Measurements from ENCODE around the gene APBB1IP. TPM values are rescaled to one million over a fixed set of nuclear protein-coding genes. Genes with fewer than 3 reads are reported as not detected.
"Not testable (repeated sequence)": the region's sequence is repeated elsewhere in the genome, so short reads cannot be mapped to it uniquely, and the experiment has no call there.

Gene APBB1IP
- total and polyA plus RNA-seq, 12 donors, result 0.60 to 16.1 (median 7.8) TPM

DNA sequence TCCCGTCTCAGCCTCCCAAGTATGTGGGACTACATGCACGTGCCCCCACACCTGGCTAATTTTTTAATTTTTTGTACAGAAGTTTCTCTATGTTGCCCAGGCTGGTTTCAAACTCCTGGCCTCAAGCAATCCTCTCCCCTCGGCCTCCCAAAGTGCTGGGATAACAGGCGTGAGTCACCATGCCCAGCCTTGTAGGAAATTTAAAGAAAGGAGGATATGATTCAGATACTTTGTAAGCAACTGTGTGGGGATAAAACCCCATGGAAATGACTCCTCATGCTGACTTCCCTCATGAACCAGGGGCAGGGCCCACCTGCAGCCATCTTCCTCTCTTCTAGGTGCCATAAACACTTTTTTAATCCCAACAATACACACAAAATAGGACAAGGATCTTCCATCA is 50.2 kb downstream of the APBB1IP start:
- 75 to 84% (median 82%) methylated on average over 4 of the region's 4 CpGs for WGBS, 4 donors
- TF ChIP-seq, protein P1, sequence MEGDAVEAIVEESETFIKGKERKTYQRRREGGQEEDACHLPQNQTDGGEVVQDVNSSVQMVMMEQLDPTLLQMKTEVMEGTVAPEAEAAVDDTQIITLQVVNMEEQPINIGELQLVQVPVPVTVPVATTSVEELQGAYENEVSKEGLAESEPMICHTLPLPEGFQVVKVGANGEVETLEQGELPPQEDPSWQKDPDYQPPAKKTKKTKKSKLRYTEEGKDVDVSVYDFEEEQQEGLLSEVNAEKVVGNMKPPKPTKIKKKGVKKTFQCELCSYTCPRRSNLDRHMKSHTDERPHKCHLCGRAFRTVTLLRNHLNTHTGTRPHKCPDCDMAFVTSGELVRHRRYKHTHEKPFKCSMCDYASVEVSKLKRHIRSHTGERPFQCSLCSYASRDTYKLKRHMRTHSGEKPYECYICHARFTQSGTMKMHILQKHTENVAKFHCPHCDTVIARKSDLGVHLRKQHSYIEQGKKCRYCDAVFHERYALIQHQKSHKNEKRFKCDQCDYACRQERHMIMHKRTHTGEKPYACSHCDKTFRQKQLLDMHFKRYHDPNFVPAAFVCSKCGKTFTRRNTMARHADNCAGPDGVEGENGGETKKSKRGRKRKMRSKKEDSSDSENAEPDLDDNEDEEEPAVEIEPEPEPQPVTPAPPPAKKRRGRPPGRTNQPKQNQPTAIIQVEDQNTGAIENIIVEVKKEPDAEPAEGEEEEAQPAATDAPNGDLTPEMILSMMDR (IDR thresholded peaks at IDR 0.05), result no peak
- intact Hi-C loops (cut with DNase I), result no loop called here
- Histone ChIP-seq H3K4me3 (no peak overlapping the region), H3K36me3 (replicated peaks in 1 of 2) (no peaks in the 10 kb centered on the region), H3K9me3 (replicated peaks in 1 of 3) (no peaks in the 10 kb centered on the region), H3K4me1 (replicated peaks in 1 of 2) (peaks cover 0 to 24% of the 10 kb centered on the region in 2 donors), H3K27me3 (no peaks in the 10 kb centered on the region), H3K27ac (no peak overlapping the region)
- no peak for DNase-seq

DNA sequence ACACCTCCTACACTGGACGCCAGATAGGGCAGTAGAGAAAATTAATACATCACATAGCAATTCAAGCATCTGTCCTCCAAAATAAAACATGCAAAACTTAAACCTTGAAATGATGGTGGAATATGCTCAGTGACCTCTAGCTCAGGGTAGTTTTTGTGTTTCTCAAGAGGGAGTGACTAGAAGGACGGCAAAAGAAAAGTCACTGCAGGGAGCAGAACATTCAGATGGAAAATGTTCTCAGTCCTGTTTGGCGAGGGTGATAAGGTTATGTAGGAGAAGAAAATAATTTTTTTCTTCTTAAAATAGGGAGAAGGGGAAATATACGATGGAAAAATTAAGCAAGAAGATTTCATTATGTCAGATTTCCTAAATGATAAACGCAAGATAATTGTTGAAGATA is 50.9 kb downstream of the APBB1IP start:
- H3K4me3 ChIP-seq, result no peak overlapping the region
- H3K36me3 ChIP-seq (replicated peaks in 1 of 2), result no peaks in the 10 kb centered on the region
- DNase-seq, result no peak
- H3K9me3 ChIP-seq (replicated peaks in 1 of 3), result no peaks in the 10 kb centered on the region
- H3K27me3 ChIP-seq, result no peaks in the 10 kb centered on the region
- TF ChIP-seq, protein P1 (IDR thresholded peaks at IDR 0.05), result no peak
- intact Hi-C loops (cut with DNase I), result no loop called here
- peaks cover 0 to 24% of the 10 kb centered on the region in 2 donors for H3K4me1 ChIP-seq (replicated peaks in 1 of 2)
- no peak overlapping the region for H3K27ac ChIP-seq
- WGBS, 4 donors, result 54 to 71% (median 61%) methylated on average over 5 of the region's 5 CpGs

DNA sequence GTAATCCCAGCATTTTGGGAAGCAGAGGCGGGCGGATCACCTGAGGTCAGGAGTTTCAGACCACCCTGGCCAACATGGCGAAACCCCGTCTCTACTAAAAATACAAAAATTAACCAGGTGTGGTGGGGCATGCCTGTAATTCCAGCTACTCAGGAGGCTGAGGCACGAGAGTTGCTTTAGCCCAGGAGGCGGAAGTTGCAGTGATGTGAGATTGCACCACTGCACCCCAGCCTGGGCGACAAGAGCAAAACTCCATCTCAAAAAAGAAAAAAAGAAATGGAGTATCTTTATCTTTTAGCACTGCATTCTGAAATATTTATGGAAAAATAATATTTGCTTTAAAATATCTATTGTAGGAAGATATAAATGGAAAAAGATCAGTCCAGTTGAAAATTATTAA is 52.2 kb downstream of the APBB1IP start:
- H3K27ac ChIP-seq; H3K9me3 ChIP-seq (replicated peaks in 1 of 3); H3K4me3 ChIP-seq; intact Hi-C loops (cut with DNase I); H3K36me3 ChIP-seq (replicated peaks in 1 of 2); H3K27me3 ChIP-seq; DNase-seq: not testable (repeated sequence)
- WGBS, 4 donors, result 87 to 91% (median 89%) methylated on average over 7 of the region's 7 CpGs
- peaks cover 0 to 17% of the 10 kb centered on the region in 2 donors for H3K4me1 ChIP-seq (replicated peaks in 1 of 2)

DNA sequence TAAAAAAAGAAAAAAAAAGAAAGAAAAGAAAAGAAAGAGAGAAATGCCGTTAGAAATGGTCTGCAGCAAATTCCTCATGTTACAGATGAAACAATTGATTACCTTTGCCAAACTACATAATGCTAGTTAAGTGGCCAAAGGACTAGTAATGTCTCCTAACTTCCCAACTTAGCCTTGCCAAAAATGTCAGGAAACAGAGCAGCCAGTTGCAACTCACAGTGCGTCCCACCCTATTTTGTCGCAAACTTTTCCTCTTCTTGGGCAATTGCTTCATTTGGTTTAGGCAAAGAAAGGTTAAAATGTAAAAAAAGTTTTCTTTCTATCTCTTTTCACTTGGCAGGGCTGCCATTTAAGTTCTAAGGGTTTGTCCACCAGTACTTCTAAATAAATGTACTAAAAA is 53.1 kb downstream of the APBB1IP start:
- no peak for DNase-seq
- H3K27ac ChIP-seq, result no peak overlapping the region
- 71 to 82% (median 76%) methylated on average over 3 of the region's 3 CpGs for WGBS, 4 donors
- H3K27me3 ChIP-seq, result no peaks in the 10 kb centered on the region
- intact Hi-C loops (cut with DNase I), result no loop called here
- TF ChIP-seq POLR2A (IDR thresholded peaks at IDR 0.05), result no peak
- TF ChIP-seq, protein P1 (IDR thresholded peaks at IDR 0.05), result no peak
- H3K4me3 ChIP-seq, result no peak overlapping the region
- peaks cover 0 to 12% of the 10 kb centered on the region in 2 donors for H3K4me1 ChIP-seq (replicated peaks in 1 of 2)
- no peaks in the 10 kb centered on the region for H3K36me3 ChIP-seq (replicated peaks in 1 of 2)
- no peaks in the 10 kb centered on the region for H3K9me3 ChIP-seq (replicated peaks in 1 of 3)

DNA sequence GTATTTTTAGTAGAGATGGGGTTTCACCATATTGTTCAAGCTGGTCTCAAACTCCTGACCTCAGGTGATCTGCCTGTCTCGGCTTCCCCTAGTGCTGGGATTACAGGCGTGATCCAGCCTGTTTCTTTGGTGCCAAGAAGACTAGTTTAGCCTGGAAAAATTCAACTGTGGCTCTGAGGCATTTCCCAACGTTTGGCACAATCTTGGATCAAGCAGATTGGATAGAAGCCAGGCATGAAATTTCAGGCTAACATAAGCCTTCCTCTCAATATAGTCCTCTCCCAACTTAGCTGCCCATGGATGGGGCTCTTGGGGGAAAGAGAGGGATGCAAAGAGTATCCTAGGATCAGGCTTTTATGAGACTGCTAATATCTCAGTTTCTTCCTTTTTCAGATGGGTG is 53.8 kb downstream of the APBB1IP start:
- TF ChIP-seq POLR2A (IDR thresholded peaks at IDR 0.05), result no peak
- TF ChIP-seq, protein P1 (IDR thresholded peaks at IDR 0.05), result no peak
- H3K9me3 ChIP-seq (replicated peaks in 1 of 3), result no peaks in the 10 kb centered on the region
- WGBS, 4 donors, result 29 to 62% (median 51%) methylated on average over 3 of the region's 3 CpGs
- intact Hi-C loops (cut with DNase I), result no loop called here
- DNase-seq, result peak in 1 of 7 donors; percentile 40
- peaks cover 0 to 10% of the 10 kb centered on the region in 2 donors for H3K4me1 ChIP-seq (replicated peaks in 1 of 2)
- no peak overlapping the region for H3K4me3 ChIP-seq
- H3K36me3 ChIP-seq (replicated peaks in 1 of 2), result no peaks in the 10 kb centered on the region
- H3K27ac ChIP-seq, result peak overlapping the region in 1 of 5 donors; percentile 34
- no peaks in the 10 kb centered on the region for H3K27me3 ChIP-seq

DNA sequence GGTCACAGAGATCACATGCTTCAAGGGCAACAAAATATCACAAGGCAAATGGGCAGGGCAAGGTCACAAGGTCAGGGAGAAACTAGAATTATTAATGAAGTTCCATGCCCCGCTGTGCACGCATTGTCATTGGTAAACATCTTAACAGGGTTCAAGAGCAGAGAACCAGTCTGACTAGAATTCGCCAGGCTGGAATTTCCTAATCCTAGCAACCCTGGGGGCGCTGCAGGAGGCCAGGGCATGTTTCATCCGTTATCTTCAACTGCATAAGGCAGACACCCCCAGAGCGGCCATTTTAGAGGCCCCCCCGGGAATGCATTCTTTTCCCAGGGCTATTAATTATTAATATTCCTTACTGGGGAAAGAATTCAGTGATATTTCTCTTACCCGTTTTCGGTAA is 54.6 kb downstream of the APBB1IP start:
- H3K36me3 ChIP-seq (replicated peaks in 1 of 2); intact Hi-C loops (cut with DNase I); H3K4me1 ChIP-seq (replicated peaks in 1 of 2); H3K4me3 ChIP-seq; DNase-seq; H3K27ac ChIP-seq; H3K9me3 ChIP-seq (replicated peaks in 1 of 3); H3K27me3 ChIP-seq: not testable (repeated sequence)
- 76 to 88% (median 81%) methylated on average over 8 to 9 of the region's 9 CpGs for WGBS, 4 donors
